ENCODE results near the gene BLMH.

DNA sequence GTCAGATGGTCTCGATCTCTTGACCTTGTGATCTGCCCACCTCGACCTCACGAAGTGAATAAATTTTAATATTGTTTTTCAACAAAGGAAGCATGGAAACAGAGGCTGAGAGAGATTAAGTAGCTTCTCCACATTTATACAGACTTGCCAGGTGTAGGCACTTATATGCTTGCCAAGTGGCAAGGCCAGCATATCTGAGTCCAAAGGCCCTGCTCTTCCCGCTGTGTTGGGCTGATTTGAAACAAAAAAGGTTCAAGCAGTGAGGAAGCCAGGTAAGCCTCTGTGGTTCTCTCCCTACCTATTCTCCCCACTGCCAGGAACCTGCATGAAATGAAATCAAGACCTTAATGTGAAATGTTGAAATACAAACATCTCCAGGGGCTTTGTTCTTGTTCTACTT is 48.7 kb downstream of the BLMH start:
- TF ChIP-seq CTCF (IDR thresholded peaks at IDR 0.05) (no peak), POLR2A (IDR thresholded peaks at IDR 0.05) (no peak), EP300 (IDR thresholded peaks at IDR 0.05) (no peak)

Data from ovary (tissue), 3 donors.